Progenitor cell of endocrine pancreas (in vitro differentiated cells): ENCODE measurements around the gene GLRB. TPM values are rescaled to one million over a fixed set of nuclear protein-coding genes. Genes with fewer than 3 reads are reported as not detected.

Source experiments
- DNase-seq: peaks from one replicate; pipeline ENCODE4 v3.0.0; 2021; ENCODE audit warnings: low spot score; ENCODE audit not compliant: unreplicated experiment
- H3K27ac Mint-ChIP-seq: 2 replicates; pipeline ENCODE4 v1.8.0; 2021; ENCODE audit warnings: mild to moderate bottlenecking, moderate library complexity, mixed read lengths
- H3K27me3 Mint-ChIP-seq: 2 replicates; pipeline ENCODE4 v1.8.0; 2021; ENCODE audit warnings: mixed read lengths
- H3K36me3 Mint-ChIP-seq: 2 replicates; pipeline ENCODE4 v1.8.0; 2022; ENCODE audit warnings: mixed read lengths; ENCODE audit not compliant: insufficient read depth
- H3K4me1 Mint-ChIP-seq: 2 replicates; pipeline ENCODE4 v1.8.0; 2021; ENCODE audit warnings: low read depth, mixed read lengths
- H3K4me3 Mint-ChIP-seq: 2 replicates; pipeline ENCODE4 v1.8.0; 2021; ENCODE audit warnings: low read depth, mild to moderate bottlenecking, moderate library complexity, mixed read lengths
- H3K9me3 Mint-ChIP-seq: 2 replicates; pipeline ENCODE4 v1.8.0; 2021; ENCODE audit warnings: low read depth, mixed read lengths
- long read RNA-seq: library from polyadenylated mRNA; unstranded; transcript quantifications from one replicate; pipeline ENCODE4 v2.0.0, GENCODE V29; 2020
- total RNA-seq: library from RNA; stranded (reverse); gene quantifications from 2 replicates; pipeline ENCODE4 v1.2.1, GENCODE V29; 2021
- TF ChIP-seq, protein P1 (sequence below): fragments of 200-600 bp; sonication (generic); IDR thresholded peaks from one replicate; pipeline ENCODE4 v1.5.0; 2021; ENCODE audit warnings: antibody characterized with exemption, mild to moderate bottlenecking; ENCODE audit not compliant: unreplicated experiment

Gene GLRB
- total RNA-seq, result 9.3 and 11.9 TPM in 2 replicates
- long read RNA-seq, transcript GLRB-201 (10 exons, 3,126 nt), result major isoform, 94 of 118 reads
- long read RNA-seq, transcript GLRB-207 (9 exons, 2,765 nt), result minor isoform, 9 of 118 reads
- long read RNA-seq, partial matches to known transcripts, result 8 of 118 reads
- long read RNA-seq, other reads (novel, unspliced or antisense), result 7 of 118 reads

DNA sequence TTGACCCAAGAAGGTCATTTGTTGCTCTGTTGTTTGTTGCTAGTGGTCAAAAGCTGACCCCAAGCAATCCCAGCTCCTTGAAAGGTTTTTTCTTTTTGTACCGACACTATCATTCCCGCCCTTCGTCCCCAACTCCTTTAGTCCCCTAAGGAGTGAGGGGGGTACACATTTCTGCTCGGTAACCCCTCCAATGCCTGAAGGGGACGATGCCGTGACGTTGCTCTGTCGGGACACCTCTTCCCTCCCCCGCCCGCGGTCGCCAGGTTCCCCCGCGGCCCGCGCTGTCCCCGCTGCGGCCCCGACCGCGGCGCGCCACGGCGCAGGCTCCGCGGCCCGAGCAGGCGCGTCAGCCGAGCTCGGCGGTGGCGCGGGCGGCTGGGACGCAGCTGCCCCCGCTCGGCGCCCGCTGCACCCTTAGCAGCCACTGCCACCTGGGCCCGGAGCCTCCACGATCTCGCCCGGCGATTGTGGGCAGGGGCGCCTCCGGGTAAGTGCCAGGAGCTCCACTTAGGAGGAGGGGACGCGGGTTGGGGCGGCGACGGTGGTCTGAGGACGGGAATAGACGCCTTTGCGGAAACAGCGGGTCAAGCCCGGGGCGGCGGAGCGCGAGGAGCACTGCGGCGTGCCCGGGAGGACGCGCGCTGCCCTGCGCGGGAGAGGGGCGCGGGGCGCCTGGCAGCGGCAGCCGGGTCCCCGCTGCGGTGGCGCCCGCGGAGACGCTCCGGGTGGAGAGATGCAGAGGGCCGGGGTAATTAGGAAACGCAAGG lies at the start of gene GLRB:
Gene GLRB, plus strand, starts transcription at position 340 of the 767 bp plus-strand sequence. CDS start 1,875 bp downstream, outside the sequence.
- Mint-ChIP-seq H3K4me1 (peaks cover 5% of the 10 kb centered on the region), H3K36me3 (no peaks in the 10 kb centered on the region), H3K9me3 (no peaks in the 10 kb centered on the region), H3K27ac (peak within 1 kb of the TSS; percentile 93), H3K4me3 (peak within 1 kb of the TSS; percentile 90), H3K27me3 (peaks cover 10% of the 10 kb centered on the region)
- peak; percentile 27 for DNase-seq
- TF ChIP-seq, protein P1, sequence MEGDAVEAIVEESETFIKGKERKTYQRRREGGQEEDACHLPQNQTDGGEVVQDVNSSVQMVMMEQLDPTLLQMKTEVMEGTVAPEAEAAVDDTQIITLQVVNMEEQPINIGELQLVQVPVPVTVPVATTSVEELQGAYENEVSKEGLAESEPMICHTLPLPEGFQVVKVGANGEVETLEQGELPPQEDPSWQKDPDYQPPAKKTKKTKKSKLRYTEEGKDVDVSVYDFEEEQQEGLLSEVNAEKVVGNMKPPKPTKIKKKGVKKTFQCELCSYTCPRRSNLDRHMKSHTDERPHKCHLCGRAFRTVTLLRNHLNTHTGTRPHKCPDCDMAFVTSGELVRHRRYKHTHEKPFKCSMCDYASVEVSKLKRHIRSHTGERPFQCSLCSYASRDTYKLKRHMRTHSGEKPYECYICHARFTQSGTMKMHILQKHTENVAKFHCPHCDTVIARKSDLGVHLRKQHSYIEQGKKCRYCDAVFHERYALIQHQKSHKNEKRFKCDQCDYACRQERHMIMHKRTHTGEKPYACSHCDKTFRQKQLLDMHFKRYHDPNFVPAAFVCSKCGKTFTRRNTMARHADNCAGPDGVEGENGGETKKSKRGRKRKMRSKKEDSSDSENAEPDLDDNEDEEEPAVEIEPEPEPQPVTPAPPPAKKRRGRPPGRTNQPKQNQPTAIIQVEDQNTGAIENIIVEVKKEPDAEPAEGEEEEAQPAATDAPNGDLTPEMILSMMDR, result peak; percentile 17

DNA sequence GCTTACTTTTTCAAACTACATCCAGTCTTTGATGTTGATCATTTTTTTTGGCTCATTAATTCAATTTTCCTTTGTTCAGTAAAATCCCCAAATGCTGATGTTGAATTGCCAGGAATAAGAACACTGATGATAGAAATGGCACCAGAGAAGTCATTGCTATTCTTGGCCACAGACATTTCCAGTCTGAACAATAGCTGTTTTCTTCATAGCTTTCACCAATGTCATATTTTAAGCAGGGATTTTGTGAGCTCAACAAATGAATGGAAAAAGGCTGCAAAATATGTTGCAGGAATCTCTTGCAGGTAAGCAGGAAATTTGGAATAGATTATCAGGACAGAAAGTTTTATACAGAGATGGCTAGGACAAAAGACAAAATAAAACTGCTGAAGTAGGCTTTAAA lies 40.5 kb upstream of the GLRB start:
- H3K9me3 Mint-ChIP-seq, result no peaks in the 10 kb centered on the region
- no peaks in the 10 kb centered on the region for H3K27me3 Mint-ChIP-seq
- H3K4me1 Mint-ChIP-seq, result no peaks in the 10 kb centered on the region
- no peak for DNase-seq
- no peak overlapping the region for H3K27ac Mint-ChIP-seq
- TF ChIP-seq, protein P1, result no peak
- no peak overlapping the region for H3K4me3 Mint-ChIP-seq
- no peaks in the 10 kb centered on the region for H3K36me3 Mint-ChIP-seq

DNA sequence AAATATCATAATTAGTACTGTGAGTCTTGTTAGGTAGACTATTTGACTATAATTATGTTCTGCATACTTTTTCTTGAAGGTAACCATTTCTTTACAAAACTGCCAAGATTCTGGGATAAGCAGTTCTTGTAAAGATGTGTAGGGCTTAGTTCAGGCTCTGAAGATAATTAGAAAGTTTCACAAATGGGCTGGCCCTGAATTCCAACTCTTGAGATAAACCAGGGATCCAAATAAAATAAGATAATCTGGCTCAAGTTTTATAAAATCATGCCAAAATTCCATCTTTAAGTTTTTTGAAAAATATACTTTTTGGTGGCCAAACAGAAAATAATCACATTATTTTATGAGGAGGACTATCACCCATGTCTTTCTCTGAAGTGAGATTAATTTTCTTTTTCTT lies 35.5 kb upstream of the GLRB start:
- no peak for DNase-seq
- H3K27ac Mint-ChIP-seq, result no peak overlapping the region
- H3K27me3 Mint-ChIP-seq, result no peaks in the 10 kb centered on the region
- H3K9me3 Mint-ChIP-seq, result no peaks in the 10 kb centered on the region
- TF ChIP-seq, protein P1, result no peak
- peaks cover under 1% of the 10 kb centered on the region for H3K4me1 Mint-ChIP-seq
- no peak overlapping the region for H3K4me3 Mint-ChIP-seq
- H3K36me3 Mint-ChIP-seq, result no peaks in the 10 kb centered on the region

DNA sequence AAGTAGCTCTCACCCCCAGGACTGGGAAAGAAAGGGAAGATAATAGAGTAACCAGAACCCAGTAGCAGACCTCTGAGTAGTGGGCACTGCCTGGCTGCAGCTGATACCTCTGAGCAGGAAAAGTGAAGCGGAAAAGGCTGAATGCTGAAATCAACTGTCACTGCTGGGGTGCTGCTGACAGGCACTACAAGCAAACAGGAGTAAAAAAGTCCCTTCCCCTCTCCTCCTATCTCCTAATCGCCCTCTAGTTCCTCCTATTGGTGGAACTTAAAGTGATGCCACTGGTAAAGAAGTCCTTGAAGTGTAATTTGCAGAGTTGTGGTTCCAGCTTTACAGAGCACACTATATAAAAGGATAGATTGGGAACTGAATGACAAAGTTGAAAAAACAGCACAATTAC lies 32.8 kb upstream of the GLRB start:
- TF ChIP-seq, protein P1, result no peak
- H3K9me3 Mint-ChIP-seq, result no peaks in the 10 kb centered on the region
- H3K4me1 Mint-ChIP-seq, result peaks cover 4% of the 10 kb centered on the region
- no peaks in the 10 kb centered on the region for H3K27me3 Mint-ChIP-seq
- no peak for DNase-seq
- H3K36me3 Mint-ChIP-seq, result no peaks in the 10 kb centered on the region
- H3K4me3 Mint-ChIP-seq, result no peak overlapping the region
- H3K27ac Mint-ChIP-seq, result no peak overlapping the region

DNA sequence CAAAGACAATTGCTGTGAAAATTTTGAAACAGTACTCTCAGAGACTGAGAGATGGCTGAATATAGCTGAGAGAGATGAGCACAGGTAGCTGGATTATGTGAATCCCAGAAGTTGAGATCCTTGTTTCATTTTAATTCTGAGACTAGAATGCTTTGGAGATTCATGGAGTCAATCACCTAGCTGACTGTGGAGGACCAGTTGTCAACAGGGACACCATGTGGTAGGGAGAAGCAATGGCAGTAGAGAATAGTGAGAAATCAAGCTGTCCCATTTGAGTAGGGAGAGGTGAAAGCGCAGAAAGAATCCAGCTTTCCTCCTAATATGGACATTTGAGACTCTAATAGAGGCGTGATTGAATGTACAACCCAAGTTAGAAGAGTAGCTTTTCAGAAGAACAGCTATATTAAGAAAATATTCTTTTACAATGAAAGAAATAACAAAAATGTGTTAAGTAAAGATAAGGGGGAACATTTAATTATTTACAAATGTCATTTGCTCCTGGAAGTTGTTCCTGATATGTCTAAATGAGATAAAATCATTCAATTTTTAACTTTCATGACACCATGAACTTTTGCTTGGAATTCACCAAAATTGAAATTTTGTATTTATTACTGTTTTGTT lies 30.3 kb upstream of the GLRB start:
- Mint-ChIP-seq H3K4me1 (peaks cover 4% of the 10 kb centered on the region), H3K36me3 (no peaks in the 10 kb centered on the region), H3K27me3 (no peaks in the 10 kb centered on the region), H3K9me3 (no peaks in the 10 kb centered on the region), H3K27ac (no peak overlapping the region), H3K4me3 (no peak overlapping the region)
- TF ChIP-seq, protein P1, result peak; percentile 68
- DNase-seq, result no peak
